ENCODE results near the gene CCDC34.

CCDC34 gene

DNA sequence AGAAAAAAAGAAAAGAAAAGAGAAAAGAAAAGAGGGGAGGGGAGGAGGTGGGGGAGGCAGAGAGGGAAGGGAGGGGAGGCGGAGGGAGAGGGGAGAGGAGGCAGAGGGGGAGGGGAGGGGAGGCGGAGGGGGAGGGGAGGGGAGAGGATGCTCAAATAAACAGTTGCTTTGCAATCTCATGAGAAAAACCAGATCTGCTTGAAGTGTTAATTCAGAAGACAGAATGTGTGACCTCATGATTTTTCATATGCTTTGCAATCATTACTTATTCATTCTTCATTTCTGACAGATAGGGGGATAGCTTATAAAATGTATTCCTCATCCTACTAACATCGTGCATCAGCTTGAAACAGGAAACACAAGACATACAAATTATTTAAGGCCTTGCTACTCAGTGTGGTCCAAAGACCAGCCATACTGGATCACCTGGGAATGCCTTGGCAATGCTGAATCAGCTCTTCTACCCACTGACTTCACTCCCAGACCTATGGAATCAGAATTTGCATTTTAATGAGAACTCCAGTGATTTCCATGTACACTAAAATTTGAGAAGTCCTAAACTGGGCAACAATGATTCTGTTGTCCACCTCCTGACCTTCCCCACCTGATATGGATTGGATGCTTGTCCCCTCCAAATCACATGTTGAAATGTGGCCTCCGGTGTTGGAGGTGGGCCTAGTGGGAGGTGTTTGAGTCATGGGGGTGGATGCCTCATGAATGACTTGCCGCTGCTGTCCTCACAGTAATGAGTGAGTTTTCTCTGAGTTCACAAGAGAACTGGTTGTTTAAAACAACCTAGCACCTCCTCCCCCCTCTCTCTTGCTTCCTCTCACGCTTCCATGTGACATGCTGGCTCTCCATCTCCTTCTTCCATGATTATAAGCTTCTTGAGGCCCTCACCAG, 69.2 kb downstream of the CCDC34 start:
- intact Hi-C loops (cut with DNase I; ENCODE audit: low total_unique reads): loop anchor here (5.0 to 10.0 kb wide), 2 partner anchors 101 to 191 kb away; no protein-coding TSS in a partner anchor

DNA sequence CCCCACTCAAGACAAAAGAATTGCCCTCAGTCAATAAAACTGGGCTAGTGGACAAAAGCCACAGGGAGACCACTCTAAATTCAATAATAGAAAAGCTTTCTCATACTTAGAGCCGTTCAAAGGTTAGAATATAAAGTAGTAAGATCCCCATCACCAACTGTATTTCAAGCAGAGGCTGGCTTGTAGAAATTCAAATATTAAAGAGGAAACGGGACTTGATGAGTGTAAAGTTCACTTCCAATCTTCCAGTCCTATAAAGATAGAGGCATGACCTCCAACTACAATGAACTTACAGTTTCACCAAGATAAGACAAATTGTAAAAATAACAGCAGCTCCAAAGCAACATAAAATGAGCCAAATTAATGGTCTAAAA, 70.4 kb downstream of the CCDC34 start:
- H3K4me1 ChIP-seq: no peaks in the 10 kb centered on the region
- no peaks in the 10 kb centered on the region for H3K36me3 ChIP-seq
- no peak overlapping the region for H3K4me3 ChIP-seq
- no peak overlapping the region for H3K27ac ChIP-seq
- H3K27me3 ChIP-seq: no peaks in the 10 kb centered on the region
- H3K9me3 ChIP-seq: no peaks in the 10 kb centered on the region
- no peak for TF ChIP-seq CTCF (IDR thresholded peaks at IDR 0.05)
- intact Hi-C loops (cut with DNase I; ENCODE audit: low total_unique reads): loop anchor here (5.0 to 10.0 kb wide), 2 partner anchors 100 to 192 kb away; no protein-coding TSS in a partner anchor
- no peak for DNase-seq

More for the DNA sequence above, 69.2 kb downstream of the CCDC34 start:
- Histone ChIP-seq H3K4me1 (no peaks in the 10 kb centered on the region), H3K27ac (no peak overlapping the region), H3K36me3 (no peaks in the 10 kb centered on the region), H3K27me3 (no peaks in the 10 kb centered on the region), H3K4me3 (no peak overlapping the region), H3K9me3 (no peaks in the 10 kb centered on the region)
- TF ChIP-seq CTCF (IDR thresholded peaks at IDR 0.05): no peak
- no peak for DNase-seq

DNA sequence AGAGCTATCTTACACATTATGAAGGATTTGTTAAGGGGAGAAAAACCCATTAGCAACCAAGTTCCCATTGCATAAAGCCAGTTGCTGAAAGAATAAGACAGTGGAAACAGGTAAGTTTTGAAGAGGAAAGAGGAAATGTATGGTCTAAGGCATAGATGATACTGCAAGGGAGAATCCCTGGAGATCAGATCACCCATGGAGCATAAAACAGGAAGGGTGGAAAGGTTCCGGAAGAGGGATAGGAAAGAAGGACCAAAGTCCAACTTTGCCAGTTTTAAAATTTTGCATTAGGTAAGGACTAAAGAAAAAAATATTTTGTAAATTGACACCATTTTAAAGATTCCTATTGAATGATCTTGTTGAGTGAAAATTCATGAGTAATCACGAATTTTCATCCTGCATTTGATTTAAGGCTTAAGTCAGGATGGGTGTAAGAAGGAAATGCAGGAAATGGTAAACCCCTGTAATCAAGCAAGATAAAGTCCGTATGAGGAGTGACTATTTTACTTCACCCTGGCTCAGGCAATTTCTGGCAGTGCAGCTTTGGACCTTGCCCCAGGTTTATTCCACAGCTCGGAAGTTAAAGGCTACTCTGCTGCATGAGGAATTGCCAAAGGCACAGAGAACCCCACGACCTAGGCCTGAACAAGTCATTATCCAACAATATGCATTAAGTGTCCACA, 70.9 kb downstream of the CCDC34 start:
- Histone ChIP-seq H3K4me1 (no peaks in the 10 kb centered on the region), H3K9me3 (no peaks in the 10 kb centered on the region), H3K27me3 (no peaks in the 10 kb centered on the region), H3K36me3 (no peaks in the 10 kb centered on the region), H3K4me3 (no peak overlapping the region), H3K27ac (no peak overlapping the region)
- intact Hi-C loops (cut with DNase I; ENCODE audit: low total_unique reads): loop anchor here (5.0 to 10.0 kb wide), 2 partner anchors 100 to 193 kb away; no protein-coding TSS in a partner anchor
- DNase-seq: no peak
- no peak for TF ChIP-seq CTCF (IDR thresholded peaks at IDR 0.05)

- intact Hi-C loops (cut with DNase I; ENCODE audit: low total_unique reads): loop anchor here (5.0 to 10.0 kb wide), 2 partner anchors 99 to 193 kb away; no protein-coding TSS in a partner anchor
- Histone ChIP-seq H3K9me3 (no peaks in the 10 kb centered on the region), H3K4me1 (no peaks in the 10 kb centered on the region), H3K27me3 (no peaks in the 10 kb centered on the region), H3K36me3 (no peaks in the 10 kb centered on the region), H3K27ac (no peak overlapping the region), H3K4me3 (no peak overlapping the region)
- DNase-seq: no peak
- no peak for TF ChIP-seq CTCF (IDR thresholded peaks at IDR 0.05)
Observed at GRCh38 chr11:27291302-27291889, 71.6 kb downstream of the CCDC34 start.

- Histone ChIP-seq H3K4me3 (no peak overlapping the region), H3K36me3 (no peaks in the 10 kb centered on the region), H3K4me1 (no peaks in the 10 kb centered on the region), H3K27me3 (no peaks in the 10 kb centered on the region), H3K27ac (no peak overlapping the region), H3K9me3 (no peaks in the 10 kb centered on the region)
- intact Hi-C loops (cut with DNase I; ENCODE audit: low total_unique reads): loop anchor here (5.0 to 10.0 kb wide), 2 partner anchors 98 to 194 kb away; no protein-coding TSS in a partner anchor
- no peak for DNase-seq
- no peak for TF ChIP-seq CTCF (IDR thresholded peaks at IDR 0.05)
Observed at GRCh38 chr11:27290261-27291050, 72.6 kb downstream of the CCDC34 start.

All from tibial artery (tissue), 4 donors.